WTC11 (cell line): ENCODE measurements around the gene KCNC4. TPM values are rescaled to one million over a fixed set of nuclear protein-coding genes. Genes with fewer than 3 reads are reported as not detected.

Source experiments
- ATAC-seq: fragments of 200-7000 bp; cut with Tn5 transposase; 2 replicates; pipeline ENCODE4 v1.10.0; 2021; ENCODE audit warnings: mild to moderate bottlenecking, moderate library complexity
- CTCF ChIA-PET: fragments of 300-600 bp; sonication (Branson Sonifier 250); formaldehyde crosslinking; loops from one replicate; lab custom pipeline; 2021; ENCODE audit warnings: antibody characterized with exemption; lab: Charles Lee
- POLR2A ChIA-PET: fragments of 350-600 bp; sonication (Branson Sonifier 250); formaldehyde crosslinking; loops from one replicate; lab custom pipeline; 2021; ENCODE audit warnings: antibody characterized with exemption; lab: Charles Lee
- DNase-seq: peaks from one replicate; pipeline ENCODE4 v3.0.0; 2021; ENCODE audit warnings: low spot score
- H3K27ac Mint-ChIP-seq: 2 replicates; pipeline ENCODE4 v1.8.0; 2021; ENCODE audit warnings: mixed read lengths
- H3K27me3 Mint-ChIP-seq: 2 replicates; pipeline ENCODE4 v1.8.0; 2021; ENCODE audit warnings: low read depth, mild to moderate bottlenecking, moderate library complexity, mixed read lengths
- H3K36me3 Mint-ChIP-seq: 2 replicates; pipeline ENCODE4 v1.8.0; 2021; ENCODE audit warnings: mixed read lengths
- H3K4me1 Mint-ChIP-seq: 2 replicates; pipeline ENCODE4 v1.8.0; 2022; ENCODE audit warnings: mixed read lengths
- H3K4me3 Mint-ChIP-seq: 2 replicates; pipeline ENCODE4 v1.8.0; 2021; ENCODE audit warnings: mild to moderate bottlenecking, moderate library complexity, mixed read lengths
- H3K9me3 Mint-ChIP-seq: 2 replicates; pipeline ENCODE4 v1.8.0; 2021; ENCODE audit warnings: mixed read lengths
- AFF4 ChIP-seq: sonication (generic); formaldehyde crosslinking; IDR thresholded peaks from 2 replicates; pipeline ENCODE4 v1.8.1; 2023; ENCODE audit warnings: mild to moderate bottlenecking, missing genetic modification reagents, borderline replicate concordance
- ATF2 ChIP-seq: sonication (generic); formaldehyde crosslinking; IDR thresholded peaks from 2 replicates; pipeline ENCODE4 v1.8.1; 2022; ENCODE audit warnings: low read depth, missing genetic modification reagents, borderline replicate concordance
- ATF3 ChIP-seq: sonication (generic); formaldehyde crosslinking; conservative IDR thresholded peaks from 2 replicates; pipeline ENCODE4 v1.8.1; 2022; ENCODE audit warnings: mild to moderate bottlenecking, missing genetic modification reagents
- ATF6 ChIP-seq: sonication (generic); formaldehyde crosslinking; IDR thresholded peaks from 2 replicates; pipeline ENCODE4 v1.8.1; 2023; ENCODE audit warnings: mild to moderate bottlenecking, missing genetic modification reagents
- E2F1 ChIP-seq: sonication (generic); formaldehyde crosslinking; IDR thresholded peaks from 2 replicates; pipeline ENCODE4 v1.8.0; 2022; ENCODE audit warnings: mild to moderate bottlenecking, missing genetic modification reagents
- ETV6 ChIP-seq: sonication (generic); formaldehyde crosslinking; IDR thresholded peaks from 2 replicates; pipeline ENCODE4 v1.8.1; 2022; ENCODE audit warnings: mild to moderate bottlenecking, missing genetic modification reagents
- GRHL2 ChIP-seq: fragments of 250-450 bp; sonication (Bioruptor Pico); IDR thresholded peaks from 2 replicates; pipeline ENCODE4 v1.8.0; 2022; ENCODE audit warnings: mild to moderate bottlenecking, moderate library complexity; ENCODE audit not compliant: insufficient replicate concordance, severe bottlenecking
- HMGA2 ChIP-seq: fragments of 250-450 bp; sonication (Bioruptor Pico); IDR thresholded peaks from 2 replicates; pipeline ENCODE4 v1.4.0; 2021; ENCODE audit warnings: mild to moderate bottlenecking, moderate library complexity
- NR2C2 ChIP-seq: sonication (generic); formaldehyde crosslinking; IDR thresholded peaks from 2 replicates; pipeline ENCODE4 v1.8.0; 2022; ENCODE audit warnings: mild to moderate bottlenecking, missing genetic modification reagents
- SOX15 ChIP-seq: fragments of 250-450 bp; sonication (Bioruptor Pico); IDR thresholded peaks from 2 replicates; pipeline ENCODE4 v1.9.0; 2021; ENCODE audit warnings: mild to moderate bottlenecking
- SP1 ChIP-seq: sonication (generic); formaldehyde crosslinking; conservative IDR thresholded peaks from 2 replicates; pipeline ENCODE4 v1.8.1; 2022; ENCODE audit warnings: missing genetic modification reagents
- TEAD4 ChIP-seq: sonication (generic); formaldehyde crosslinking; IDR thresholded peaks from 2 replicates; pipeline ENCODE4 v1.8.0; 2022; ENCODE audit warnings: mild to moderate bottlenecking, missing genetic modification reagents
- ZBTB21 ChIP-seq: sonication (generic); formaldehyde crosslinking; IDR thresholded peaks from 2 replicates; pipeline ENCODE4 v1.8.1; 2023; ENCODE audit warnings: mild to moderate bottlenecking, missing genetic modification reagents, borderline replicate concordance
- ZNF121 ChIP-seq: sonication (generic); formaldehyde crosslinking; IDR thresholded peaks from 2 replicates; pipeline ENCODE4 v1.8.0; 2023; ENCODE audit warnings: missing genetic modification reagents
- ZNF138 ChIP-seq: sonication (generic); formaldehyde crosslinking; conservative IDR thresholded peaks from 2 replicates; pipeline ENCODE4 v1.8.1; 2022; ENCODE audit warnings: mild to moderate bottlenecking, moderate library complexity, missing genetic modification reagents
- ZNF263 ChIP-seq: sonication (generic); formaldehyde crosslinking; IDR thresholded peaks from 2 replicates; pipeline ENCODE4 v1.8.1; 2022; ENCODE audit warnings: low read depth, mild to moderate bottlenecking, moderate library complexity, missing genetic modification reagents
- ZNF423 ChIP-seq: fragments of 250-450 bp; sonication (Bioruptor Pico); IDR thresholded peaks from 2 replicates; pipeline ENCODE4 v2.1.2; 2022; ENCODE audit warnings: mild to moderate bottlenecking, moderate library complexity
- ZSCAN18 ChIP-seq: fragments of 250-450 bp; sonication (Bioruptor Pico); IDR thresholded peaks from 2 replicates; pipeline ENCODE4 v2.1.2; 2022; ENCODE audit warnings: mild to moderate bottlenecking, moderate library complexity
- total RNA-seq: library from RNA; stranded (reverse); gene quantifications from 3 replicates; pipeline ENCODE4 v1.2.3, GENCODE V29; 2021

KCNC4 gene
- total RNA-seq, 1 experiment from 2014 or later, result 19.9 TPM

- TF ChIP-seq GRHL2 (CRISPR knock-in tag) (no peak), ETV6 (no peak)
- POLR2A ChIA-PET, result no interaction called here
- H3K4me1 Mint-ChIP-seq, result peaks cover 15% of the 10 kb centered on the region
- ATAC-seq, result no peak
- H3K4me3 Mint-ChIP-seq, result no peak overlapping the region
- no peaks in the 10 kb centered on the region for H3K9me3 Mint-ChIP-seq
- DNase-seq, result no peak
- H3K27me3 Mint-ChIP-seq, result no peaks in the 10 kb centered on the region
- H3K27ac Mint-ChIP-seq, result no peak overlapping the region
- CTCF ChIA-PET, result interaction anchor here (1.5 to 3.1 kb wide), 2 partner anchors 15 to 268 kb away, joined by 5 to 9 read pairs; no protein-coding TSS in a partner anchor
- H3K36me3 Mint-ChIP-seq, result no peaks in the 10 kb centered on the region
Observed at GRCh38 chr1:110192541-110192940, 17.6 kb upstream of the KCNC4 start.

GRCh38 chr1:110195196-110195595 lies 14.9 kb upstream of the KCNC4 start:
- Mint-ChIP-seq H3K27me3 (no peaks in the 10 kb centered on the region), H3K9me3 (no peaks in the 10 kb centered on the region), H3K36me3 (no peaks in the 10 kb centered on the region), H3K4me1 (peaks cover 2% of the 10 kb centered on the region; the same call in 1 of the 2 replicates), H3K27ac (no peak overlapping the region), H3K4me3 (no peak overlapping the region)
- TF ChIP-seq GRHL2 (CRISPR knock-in tag), result no peak
- TF ChIP-seq ATF6, result no peak
- TF ChIP-seq ATF3, result no peak
- TF ChIP-seq SOX15 (CRISPR knock-in tag), result no peak
- TF ChIP-seq ZNF263 (CRISPR knock-in tag), result no peak
- no peak for TF ChIP-seq ZNF121 (CRISPR knock-in tag)
- no peak for TF ChIP-seq E2F1 (CRISPR knock-in tag)
- TF ChIP-seq TEAD4 (CRISPR knock-in tag), result no peak
- no peak for TF ChIP-seq ATF2
- no peak for TF ChIP-seq SP1 (CRISPR knock-in tag)
- TF ChIP-seq NR2C2 (CRISPR knock-in tag), result no peak
- no peak for TF ChIP-seq ZNF138 (CRISPR knock-in tag)
- no peak for TF ChIP-seq ZNF423
- TF ChIP-seq AFF4, result no peak
- no peak for TF ChIP-seq ZSCAN18 (CRISPR knock-in tag)
- no peak for TF ChIP-seq ZBTB21
- TF ChIP-seq HMGA2 (CRISPR knock-in tag), result no peak
- POLR2A ChIA-PET, result no interaction called here
- DNase-seq, result no peak
- ATAC-seq, result no peak
- CTCF ChIA-PET, result interaction anchor here (2.0 to 3.4 kb wide), 2 partner anchors 13 to 118 kb away, joined by 6 to 76 read pairs; no protein-coding TSS in a partner anchor
